ENCODE measurements around the gene MTMR3.

The MTMR3 gene

DNA sequence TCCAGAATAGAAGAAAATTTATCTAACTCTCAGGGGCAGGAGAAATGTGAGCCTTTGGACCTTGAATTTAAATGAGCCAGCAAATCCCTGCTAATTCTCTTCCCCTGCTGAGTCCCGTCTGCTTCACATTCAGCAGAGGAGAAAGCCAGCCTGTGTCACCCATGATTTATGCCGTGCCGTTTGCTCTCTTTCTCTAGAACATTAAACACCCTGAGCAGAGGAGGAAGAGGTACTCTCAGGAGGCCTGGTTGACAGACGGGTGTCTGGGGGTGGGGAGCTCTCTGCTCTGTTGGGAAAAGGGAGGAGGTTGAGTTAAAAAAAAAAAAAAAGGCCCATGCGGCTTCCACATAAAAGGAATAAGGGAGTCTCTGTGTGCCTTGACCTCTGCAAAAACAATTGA is 11.3 kb upstream of the MTMR3 start:
- peak; percentile 41 for DNase-seq

DNA sequence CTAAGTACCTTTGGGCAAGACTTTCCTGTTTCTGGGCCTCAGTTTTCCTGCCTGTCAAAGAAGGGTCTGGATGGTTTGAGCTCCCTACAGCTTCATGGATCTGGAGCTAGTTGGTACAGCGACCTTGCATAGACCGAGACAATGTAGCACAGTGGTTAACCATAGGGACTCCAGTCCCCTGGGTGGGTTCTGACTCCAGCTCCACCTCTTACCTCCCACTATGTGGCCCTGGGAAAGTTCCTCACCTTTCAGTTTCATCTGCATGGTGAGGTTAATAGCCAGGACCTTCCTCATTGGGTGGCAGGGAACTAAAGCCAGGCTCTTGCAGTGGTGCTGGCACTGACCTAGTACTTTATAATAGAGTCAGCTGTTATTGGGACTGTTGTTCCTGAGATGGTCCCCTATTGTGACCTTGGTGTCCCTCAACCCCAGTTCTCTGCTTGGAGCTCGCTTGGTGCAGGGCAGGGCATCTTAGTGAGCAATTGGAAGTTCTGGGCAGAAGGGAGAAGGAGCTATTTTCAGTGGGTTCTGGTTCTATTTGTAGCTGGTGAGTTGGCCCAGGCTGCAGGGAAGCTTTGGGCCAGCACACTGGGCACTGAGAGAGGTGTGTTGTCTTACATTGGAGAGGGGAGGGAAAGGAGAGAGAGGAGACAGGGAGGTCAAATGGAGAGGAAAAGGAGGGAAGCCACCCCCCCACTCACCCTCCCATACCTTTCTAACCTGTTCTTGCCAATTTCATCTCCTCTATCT is 10.7 kb upstream of the MTMR3 start:
- DNase-seq: peak; percentile 10

DNA sequence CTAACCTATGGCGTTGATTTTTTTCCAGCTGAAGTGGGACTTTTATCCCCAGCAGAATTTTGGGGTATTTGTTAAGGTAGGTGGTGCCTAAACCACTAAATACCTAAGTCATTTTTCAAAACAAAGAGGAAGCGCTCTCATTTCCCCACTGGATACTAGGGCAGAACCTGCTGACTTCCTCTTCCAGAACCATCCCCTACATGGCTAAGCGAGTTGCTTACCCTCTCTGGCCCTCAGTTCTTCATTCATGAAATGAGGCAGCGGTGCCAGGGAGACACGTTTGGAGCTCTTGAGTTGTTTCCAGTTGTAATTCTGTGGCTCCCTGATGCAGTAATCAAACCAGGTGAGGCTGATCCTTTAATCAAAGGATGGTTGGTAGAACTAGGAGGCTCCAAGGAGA is 10.0 kb upstream of the MTMR3 start:
- DNase-seq: no peak

DNA sequence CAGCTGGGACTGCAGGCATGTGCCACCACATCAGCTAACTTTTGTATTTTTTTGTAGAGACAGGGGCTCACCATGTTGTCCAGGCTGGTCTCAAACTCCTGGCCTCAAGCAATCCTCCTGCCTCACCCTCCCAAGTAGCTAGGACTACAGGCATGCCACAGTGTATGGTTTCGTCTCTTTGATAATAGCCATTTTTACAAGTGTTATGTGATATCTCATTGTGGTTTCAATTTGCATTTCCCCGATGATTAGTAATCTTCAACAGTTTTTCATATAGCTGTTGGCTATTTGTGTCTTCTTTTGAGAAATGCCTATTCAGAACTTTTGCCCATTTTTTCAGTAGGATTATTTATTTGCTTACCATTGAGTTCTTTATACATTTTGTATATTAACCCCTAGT is 9.0 kb upstream of the MTMR3 start:
- no peak for DNase-seq

DNA sequence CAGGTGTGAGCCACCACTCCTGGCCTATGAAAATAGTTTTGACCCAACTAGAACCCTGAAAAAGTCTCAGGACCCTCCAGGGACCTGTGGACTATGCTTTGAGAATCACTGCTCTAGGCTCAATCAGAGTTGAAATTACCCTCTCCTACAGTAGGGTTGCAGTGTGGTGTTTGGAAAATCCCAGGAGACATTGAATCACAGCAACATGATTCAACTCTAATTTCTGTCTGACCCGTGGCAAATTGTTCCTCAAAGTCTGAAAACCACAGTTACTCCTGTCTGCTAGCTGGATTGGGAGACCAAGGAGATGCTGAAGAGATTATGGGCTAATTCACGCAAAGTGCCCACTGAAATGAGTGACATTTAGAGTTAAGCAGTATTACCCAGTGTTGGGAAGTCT is 5.4 kb upstream of the MTMR3 start:
- DNase-seq: no peak

DNA sequence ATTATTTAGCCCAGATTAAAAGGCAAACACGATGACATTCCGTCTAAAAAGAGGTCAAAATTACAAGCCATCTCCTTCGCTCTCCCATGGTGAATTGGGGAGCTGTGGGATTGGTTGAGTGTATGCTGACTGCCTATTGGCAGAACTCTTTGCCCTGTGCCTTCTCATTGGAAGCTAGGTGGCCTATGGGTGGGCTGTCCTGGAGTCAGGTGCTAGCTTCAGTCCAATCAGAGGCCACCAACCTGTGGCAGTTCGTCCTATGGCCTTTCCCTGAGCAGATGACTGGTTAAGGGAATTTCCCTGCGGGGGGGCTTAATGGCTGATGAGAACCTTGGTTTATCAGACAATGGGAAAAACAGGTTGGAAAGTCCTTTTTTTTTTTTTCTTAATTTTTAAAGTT is 3.2 kb upstream of the MTMR3 start:
- no peak for DNase-seq

DNA sequence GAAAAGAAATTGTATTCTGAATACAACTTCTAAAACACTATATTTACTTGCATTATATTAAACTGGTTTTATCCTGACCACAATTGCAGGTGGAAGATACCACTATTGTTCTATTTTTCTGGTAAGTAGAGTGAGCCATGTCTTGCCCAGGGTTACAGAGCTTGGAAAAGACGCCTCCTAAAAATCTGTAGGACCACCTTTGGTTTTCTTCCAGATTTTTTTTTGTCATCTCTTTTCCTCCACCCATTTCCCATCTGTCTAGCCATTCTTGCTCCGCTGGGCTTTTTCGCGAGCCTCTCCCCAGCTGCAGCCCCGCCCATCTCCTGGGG is 294 bp upstream of the MTMR3 start:
- DNase-seq: no peak

DNA sequence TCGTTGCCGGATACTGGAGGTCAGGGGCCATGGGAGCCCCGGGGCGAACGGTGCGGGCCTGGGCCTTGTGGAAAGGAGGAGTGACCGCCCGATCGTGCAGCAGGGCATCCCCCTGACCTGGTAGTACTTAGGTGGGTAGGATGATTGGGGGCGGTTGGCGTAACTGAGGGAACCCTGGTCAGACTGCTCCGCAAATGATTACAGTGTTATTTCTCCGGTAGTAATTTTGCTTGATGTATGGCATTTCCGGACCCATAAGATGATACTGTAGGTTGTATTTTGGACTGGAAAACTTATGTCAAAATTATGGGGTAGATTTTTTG is 762 bp downstream of the MTMR3 start:
- DNase-seq: no peak

DNA sequence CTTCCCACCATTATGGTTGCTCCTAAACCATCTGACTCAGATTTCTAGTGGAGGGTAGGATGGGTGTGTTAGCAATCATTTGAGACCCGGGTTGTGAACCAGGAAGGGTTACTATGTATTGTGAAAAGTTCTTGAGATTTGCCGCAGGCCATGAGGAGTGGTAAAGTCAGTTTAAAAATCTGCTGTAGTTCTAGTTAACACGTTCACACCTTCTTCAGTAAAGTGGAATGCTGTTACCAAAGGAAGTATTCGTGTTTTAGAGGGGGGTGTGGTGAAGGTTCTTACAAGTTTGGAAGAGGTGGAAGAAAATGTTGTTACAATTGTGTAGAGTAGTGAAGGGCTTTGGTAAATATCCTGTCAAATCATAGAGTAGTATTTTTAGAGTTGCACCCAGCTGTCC is 2.6 kb downstream of the MTMR3 start:
- no peak for DNase-seq

DNA sequence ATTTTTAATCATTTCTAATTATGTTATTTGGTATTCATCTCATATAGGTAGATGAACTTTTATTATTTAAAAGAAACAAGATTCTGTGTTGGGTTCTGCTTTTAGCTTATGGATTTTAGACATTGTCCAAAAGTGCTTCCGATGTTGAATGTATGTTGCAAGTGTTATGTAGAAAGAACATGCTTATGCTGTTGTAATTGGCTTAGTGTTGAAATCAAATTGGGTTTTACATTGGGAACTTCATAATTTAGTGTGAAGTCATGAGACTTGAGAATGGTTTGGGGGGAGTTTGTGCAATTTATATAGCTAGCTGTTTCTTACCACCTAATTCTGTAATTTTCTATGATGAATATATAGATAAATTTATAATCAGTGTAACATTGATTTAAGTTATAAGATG is 3.6 kb downstream of the MTMR3 start:
- no peak for DNase-seq

DNA sequence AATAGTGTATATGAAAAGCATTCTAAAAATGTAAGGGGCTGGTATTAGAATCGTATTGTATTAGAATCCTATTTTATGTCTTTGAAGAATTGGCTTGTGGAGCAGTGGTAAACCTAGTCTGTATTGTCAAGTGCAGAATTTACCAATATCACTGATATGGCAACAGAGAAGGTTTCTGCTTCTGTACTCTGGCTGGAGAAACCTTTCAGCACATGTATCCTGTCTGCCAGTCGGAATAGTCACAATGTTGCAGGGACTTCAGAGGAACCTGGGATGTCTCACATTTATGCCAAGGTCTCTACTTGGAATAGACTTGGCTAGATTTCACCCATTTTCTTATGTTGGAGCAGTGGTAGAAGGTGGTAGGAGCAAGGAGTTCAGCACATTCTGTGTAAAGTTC is 4.4 kb downstream of the MTMR3 start:
- DNase-seq: no peak

DNA sequence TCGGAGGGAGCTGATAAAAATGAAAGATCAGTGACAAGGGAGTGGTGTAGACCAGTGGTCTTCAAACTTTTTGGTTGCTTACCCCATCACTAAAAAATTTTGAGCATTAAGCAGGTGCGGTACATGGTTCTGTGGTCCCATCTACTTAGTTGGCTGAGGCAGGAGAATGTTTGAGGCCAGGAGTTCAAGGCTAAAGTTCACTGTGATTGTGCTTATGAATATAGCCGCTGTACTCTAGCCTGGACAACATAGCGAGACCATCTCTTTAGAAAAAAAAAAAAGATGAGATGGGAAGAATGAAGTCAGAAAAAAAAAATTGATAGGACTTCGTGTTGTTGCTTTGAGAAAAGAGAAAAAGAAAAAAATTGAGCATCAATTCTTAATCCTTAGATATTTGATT is 7.8 kb downstream of the MTMR3 start:
- DNase-seq: no peak

DNA sequence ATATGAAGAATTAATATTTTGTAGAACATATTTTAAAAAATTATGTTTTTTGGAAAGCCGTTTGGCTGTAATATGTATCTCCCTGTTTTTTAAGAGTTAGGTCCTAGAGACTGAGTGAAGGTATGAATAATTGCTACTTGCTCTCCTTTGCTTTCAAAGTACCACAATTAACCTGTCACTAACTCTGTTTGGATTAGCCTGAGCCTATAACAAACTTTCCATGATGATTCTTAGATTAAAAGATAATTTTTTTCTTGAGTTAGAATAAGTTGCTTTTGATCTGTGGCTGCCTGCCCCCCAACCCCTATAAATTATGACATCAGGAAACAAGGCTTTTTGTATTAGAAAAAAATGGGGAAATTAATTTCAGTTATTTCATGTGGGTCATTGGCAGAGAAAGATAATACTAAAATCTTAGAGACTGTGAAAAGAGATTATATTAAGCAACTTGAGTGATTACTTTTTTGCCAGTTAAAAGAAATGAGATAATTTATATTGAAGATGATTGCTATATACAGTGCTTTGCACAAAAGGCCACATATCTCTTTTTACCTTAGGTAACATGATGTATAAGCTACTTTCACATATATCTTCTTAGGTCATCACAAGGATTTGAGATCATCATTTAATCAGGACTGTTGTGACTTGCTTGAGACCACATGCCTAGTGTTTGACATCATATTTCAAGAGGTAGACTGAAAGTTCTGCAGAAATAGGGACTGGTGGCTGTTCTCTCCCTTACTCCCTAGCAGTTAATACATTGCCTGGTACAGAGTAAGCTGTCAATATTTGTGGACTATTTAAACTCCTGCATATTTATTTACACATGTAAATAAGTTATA is 9.6 kb downstream of the MTMR3 start:
- DNase-seq: no peak

DNA sequence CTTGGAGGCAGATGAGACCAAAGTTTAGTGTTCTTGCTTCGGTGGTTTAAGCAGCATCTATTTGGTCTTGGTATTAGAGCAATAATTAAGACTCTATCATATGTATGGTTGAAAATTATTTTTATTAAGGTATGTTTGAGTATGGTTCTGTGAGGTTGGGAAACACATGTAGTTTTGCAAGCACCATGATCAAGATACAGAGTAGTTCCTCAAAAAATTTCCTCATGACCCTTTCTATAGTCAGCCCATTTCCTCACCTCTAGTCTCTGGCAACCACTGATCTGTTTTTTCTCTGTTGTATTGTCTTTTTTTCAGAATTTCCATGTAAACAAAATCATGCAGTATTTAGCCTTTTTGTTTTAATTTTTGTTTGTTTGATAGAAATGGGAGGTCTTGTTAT is 18.4 kb downstream of the MTMR3 start:
- DNase-seq: no peak

DNA sequence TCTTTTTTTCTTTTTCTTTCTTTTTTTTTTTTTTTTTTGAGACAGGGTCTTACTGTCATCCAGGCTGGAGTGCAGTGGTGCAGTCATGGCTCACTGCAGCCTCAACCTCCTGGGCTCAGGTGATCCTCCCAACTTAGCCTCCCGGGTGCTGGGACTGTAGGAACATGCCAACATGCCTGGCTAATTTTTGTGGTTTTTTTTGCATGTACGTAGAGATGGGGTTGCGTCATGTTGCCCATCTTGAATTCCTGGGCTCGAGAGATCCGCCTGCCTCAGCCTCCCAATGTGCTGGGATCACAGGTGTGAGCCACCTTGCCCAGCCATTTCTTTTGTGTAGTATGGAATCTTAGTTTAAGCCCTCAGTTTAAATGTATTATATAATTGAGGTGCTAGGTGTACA is 20.4 kb downstream of the MTMR3 start:
- DNase-seq: no peak

DNA sequence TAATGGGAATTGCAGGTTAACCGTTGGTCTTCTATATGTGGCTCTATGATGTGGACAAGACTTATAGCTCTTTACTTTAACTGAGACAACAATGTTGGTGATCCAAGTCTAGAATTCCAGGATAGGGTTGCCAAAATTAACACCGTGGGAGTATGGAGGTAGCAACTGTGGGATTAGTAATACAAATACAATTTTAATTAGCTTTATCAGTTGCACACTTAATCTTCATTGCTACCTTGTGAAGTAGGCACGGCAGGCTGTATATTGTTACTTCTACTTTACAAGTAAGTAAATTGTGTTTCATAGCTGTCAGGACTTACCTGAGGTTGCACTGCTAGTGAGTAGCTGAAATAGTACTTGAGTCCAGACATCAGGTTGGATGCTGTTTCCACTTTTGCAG is 21.0 kb downstream of the MTMR3 start:
- no peak for DNase-seq

DNA sequence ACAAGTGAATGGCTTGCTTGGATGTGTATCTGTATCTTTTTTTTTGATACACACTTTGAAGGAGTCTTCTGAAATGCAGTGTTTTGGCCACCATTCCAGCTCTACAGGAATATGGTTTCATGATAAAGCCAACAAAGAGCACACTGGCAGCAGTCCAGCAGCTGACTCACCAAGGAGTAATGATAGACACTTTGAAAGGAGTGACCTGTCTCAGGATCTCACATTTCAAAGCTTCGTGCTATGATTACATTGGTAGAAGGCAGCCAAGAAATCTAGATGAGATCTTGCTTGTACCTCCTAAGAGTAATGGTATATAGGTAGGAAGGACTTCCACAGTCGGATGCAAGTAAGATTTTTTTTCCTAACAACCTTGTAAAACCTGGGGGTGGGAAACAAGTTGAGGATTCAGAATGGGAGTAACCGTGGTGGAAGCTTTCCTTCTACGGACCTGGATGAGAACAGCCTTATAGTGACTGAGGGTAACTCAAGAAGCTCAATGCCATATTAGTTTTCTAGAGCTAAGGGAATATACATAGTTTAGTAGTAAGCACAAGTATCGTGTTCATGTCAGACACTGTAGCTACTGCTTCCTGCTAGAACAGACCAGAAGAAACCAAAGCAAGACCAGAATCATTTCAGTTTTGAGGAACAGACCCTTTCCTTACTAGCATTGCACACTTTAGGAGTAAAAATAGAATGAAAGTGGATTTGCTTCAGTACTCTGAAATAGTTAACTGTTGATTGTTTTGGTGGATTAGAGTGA is 25.0 kb downstream of the MTMR3 start:
- peak; percentile 80 for DNase-seq

DNA sequence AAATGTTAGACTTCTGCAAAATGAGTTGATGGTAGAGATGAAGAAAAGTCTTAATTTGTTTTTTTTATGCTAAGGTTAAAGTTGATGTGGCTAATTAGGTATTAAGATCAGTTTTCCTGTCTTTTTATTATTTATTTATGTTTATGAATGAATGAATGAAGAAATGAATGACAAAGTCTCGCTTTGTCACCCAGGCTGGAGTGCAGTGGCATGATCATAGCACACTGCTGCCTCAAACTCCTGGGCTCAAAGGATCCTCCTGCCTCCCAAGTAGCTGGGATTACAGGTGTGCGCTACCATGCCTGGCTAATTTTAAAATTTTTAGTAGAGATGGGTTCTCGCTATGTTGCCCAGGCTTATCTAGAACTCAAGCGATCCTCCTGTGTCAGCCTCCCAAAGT is 29.2 kb downstream of the MTMR3 start:
- no peak for DNase-seq

DNA sequence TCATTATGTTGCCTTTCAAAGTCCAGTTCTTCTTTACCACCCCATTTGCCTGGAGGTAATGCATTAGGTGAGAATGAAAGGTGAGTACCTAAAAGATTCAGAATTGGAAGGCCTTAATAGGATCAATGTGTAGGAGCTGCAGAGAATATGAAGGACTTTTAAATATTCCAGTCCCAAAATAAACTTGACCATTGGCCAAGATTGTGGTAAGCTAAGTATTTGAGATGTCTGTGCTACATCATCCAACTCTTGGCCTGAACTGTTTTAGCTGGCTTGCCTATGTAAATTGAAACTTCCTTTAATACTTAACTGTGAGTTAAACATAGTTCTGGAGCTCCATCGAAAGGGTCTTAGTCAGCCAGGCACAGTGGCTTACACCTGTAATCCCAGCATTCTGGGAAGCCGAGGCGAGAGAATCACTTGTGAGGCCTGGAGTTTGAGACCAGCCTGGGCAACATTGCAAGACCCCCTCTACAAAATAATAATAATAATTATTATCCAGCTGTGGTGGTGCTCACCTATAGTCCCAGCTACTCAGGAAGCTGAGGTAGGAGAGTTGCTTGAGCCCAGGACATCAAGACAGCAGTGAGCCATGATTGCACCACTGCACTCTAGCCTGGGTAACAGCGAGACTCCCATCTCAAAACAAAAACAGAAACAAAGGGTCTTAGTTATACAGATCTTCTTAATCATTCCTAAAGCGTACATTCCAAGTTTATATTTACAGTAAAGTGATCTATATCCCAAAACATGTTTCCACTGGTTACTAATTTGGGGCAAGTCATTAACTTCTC is 29.8 kb downstream of the MTMR3 start:
- peak; percentile 50 for DNase-seq

DNA sequence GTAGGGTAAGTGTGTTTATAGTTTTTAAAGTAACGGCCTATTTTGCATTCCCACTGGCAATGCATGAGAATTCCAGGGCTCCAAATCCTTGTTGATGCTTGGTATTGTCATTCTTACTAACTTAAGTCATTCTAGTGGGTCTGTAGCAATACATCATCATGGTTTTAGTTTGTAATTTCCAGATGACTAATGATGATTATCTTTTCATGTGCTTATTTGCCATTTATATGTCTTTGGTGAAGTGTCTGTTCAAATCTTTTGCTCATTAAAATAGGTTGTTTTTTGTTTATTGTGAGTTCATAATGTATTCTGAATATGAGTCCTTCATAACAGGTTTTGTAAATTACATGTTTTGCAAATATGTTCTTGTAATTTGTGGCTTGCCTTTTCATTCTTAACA is 31.2 kb downstream of the MTMR3 start:
- DNase-seq: peak; percentile 15

DNA sequence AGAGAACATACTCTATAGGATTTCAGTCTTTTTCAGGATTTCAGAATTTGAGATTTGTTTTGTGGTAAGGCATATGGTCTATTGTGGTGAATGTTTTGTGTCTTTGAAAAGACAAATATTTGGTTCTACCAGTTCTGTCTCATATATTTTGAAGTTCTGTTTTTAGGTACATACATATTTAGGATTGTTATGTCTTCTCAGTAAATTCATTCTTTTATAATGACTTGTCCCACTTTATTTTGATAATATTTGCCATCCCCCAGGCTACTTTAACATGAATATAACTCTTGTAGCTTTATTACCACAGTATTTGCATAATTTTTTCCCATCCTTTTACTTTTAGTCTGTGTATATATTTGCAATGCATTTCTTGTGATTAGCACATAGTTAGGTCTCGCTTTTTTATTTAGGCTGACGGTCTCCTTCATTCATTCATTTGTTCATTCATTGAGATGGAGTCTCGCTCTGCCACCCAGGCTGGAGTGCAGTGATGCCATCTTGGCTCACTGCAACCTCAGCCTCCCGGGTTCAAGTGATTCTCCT is 32.1 kb downstream of the MTMR3 start:
- DNase-seq: peak; percentile 4

DNA sequence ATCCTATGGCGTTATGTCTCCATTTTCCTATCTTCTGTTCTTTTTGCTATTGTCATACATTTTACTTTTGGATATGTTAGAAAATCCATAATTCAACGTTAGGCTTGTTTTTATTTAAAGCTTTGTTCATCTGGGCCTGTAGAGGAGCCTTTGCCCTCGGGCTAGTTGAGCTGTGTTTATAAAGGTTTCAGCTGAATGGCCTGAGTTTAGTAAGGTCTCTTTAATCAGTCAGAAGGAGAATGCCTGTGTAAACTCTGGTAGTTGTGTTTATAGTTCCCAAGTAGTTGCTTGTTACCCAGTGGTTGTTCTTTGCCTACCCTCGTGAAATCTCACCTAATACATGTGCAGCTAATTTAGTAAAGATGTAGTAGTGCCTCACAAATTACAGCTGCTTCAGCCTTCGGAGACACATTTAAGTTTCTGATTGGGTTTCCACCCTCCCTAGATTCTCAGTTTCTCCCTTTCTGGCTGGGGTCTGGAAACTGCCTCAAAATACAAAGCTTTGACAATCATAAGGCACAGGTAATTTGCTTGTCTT is 33.1 kb downstream of the MTMR3 start:
- no peak for DNase-seq
